GM21360 (cell line): Measurements from ENCODE around the gene ACAP2.
"Not testable (repeated sequence)": the region's sequence is repeated elsewhere in the genome, so short reads cannot be mapped to it uniquely, and the experiment has no call there.

Source experiments
- ATAC-seq: cut with Tn5 transposase; IDR thresholded peaks from one replicate; pipeline ENCODE4 v1.9.1; 2021; ENCODE audit warnings: mild to moderate bottlenecking, moderate library complexity; ENCODE audit not compliant: unreplicated experiment

ACAP2 gene

DNA sequence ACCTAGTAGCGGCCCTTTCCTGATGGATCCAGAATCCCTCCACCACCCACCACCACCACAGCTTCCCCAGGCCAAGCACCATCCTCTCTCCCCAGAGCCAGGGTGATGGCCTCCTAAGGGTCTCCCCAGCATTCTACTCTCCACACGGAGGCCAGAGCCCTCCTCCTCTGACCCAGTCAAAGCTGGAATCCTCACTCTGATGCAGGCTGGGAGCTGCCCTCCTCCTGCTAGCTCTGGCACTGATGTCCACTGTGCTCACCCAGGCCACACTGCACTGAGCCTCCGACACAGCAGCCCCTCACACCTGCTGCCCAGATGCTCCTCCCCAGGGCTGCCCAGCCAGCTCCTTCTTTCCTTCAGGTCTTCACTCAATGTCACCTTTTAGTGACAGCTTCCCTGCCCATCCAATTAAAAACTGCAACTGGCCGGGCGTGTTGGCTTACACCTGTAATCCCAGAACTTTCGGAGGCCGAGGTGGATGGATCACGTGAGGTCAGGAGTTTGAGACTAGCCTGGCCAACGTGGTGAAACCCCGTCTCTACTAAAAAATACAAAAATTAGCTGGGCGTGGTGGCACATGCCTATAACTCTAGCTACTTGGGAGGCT is 192.9 kb downstream of the ACAP2 start:
- ATAC-seq = no peak

GRCh38 chr3:195249057-195249770 is 193.6 kb downstream of the ACAP2 start:
- no peak for ATAC-seq

GRCh38 chr3:195248281-195248680 is 194.5 kb downstream of the ACAP2 start:
- ATAC-seq = no peak

GRCh38 chr3:195247863-195248189 is 195.0 kb downstream of the ACAP2 start:
- no peak for ATAC-seq

GRCh38 chr3:195247086-195247862 is 195.5 kb downstream of the ACAP2 start:
- no peak for ATAC-seq

- no peak for ATAC-seq
Observed at GRCh38 chr3:195246581-195246995, 196.2 kb downstream of the ACAP2 start.

DNA sequence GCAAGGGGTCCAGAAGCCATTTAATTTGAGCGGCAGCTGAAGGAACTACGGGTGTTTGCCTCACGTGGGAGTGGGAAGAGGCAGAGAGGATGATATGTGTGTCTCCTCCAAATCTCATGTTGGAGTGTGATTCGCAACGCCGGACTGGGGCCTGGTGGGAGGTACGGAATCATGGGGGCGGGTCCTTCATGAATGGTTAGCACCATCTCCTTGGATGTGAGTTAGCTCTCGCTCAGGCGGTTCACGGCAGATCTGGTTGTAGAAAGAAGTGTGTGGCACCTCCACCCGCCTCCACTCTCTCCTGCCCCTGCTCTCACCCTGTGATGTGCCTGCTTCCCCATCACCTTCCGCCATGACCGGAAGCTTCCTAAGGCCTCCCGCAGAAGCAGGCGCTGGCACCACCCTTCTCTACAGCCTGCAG is 197.3 kb downstream of the ACAP2 start:
- ATAC-seq = no peak

DNA sequence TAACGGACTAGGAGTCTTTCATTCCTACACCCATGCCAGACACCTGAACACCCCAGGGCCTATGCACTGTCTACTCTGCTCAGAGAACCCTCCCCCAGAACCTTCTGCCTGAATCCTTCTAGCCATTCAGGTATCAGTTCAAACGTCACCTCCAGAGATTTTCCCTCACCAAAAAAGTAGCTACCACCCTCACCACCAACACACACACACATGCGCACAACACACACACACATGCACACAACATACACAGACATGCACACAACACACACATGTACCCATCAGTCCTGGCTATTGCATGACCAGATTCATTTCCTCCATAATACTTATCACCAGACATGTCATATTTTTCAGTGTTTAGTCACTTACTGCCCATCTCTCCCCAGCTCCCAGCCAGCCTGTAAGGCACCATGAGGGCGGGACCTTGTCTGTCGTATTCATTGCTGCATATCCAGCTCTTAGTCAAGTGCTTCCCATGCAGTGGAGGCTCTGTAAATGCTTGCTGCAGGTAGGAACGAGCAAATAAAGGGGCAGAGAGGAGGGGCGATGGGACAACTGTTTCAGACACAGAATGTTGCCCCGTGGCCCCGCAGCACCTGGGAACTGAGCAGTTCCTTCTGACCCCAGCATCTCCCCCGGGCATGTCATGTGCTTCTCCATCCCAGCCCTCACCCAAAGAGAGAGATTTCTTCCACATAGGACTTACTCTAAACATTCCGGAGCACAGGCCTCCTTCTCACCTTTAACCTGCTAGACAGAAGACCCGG is 201.0 kb downstream of the ACAP2 start:
- ATAC-seq = no peak

GRCh38 chr3:195240939-195241338 is 201.9 kb downstream of the ACAP2 start:
- no peak for ATAC-seq

DNA sequence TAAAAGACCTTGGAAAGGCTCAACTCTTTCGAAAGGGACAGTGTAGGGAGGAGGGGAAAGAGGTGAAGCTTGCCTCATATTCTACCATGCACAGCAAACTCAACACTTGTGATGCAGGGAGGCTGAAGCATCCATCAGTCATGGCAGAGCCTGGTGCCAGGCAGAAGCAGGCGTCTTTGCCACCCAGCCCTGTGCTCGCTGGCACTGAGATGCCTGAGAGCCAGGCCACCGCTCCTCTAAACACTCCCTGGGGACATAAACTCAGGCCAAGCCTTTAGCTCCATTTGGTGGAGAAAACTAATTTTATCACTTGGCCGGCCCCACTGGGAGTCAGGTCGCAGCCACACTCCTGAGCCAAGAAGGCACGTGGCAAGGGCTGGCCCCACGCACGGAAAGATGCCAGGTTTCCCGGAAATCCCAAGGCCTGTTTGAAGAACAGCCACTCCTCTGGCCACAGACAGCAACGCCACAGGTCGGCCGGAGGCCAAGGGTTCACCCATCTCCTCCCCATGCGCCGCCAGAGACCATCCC is 202.6 kb downstream of the ACAP2 start:
- no peak for ATAC-seq

- ATAC-seq = no peak
Observed at GRCh38 chr3:195239121-195239520, 203.7 kb downstream of the ACAP2 start.

GRCh38 chr3:195238586-195239118 is 204.2 kb downstream of the ACAP2 start:
- ATAC-seq = no peak

DNA sequence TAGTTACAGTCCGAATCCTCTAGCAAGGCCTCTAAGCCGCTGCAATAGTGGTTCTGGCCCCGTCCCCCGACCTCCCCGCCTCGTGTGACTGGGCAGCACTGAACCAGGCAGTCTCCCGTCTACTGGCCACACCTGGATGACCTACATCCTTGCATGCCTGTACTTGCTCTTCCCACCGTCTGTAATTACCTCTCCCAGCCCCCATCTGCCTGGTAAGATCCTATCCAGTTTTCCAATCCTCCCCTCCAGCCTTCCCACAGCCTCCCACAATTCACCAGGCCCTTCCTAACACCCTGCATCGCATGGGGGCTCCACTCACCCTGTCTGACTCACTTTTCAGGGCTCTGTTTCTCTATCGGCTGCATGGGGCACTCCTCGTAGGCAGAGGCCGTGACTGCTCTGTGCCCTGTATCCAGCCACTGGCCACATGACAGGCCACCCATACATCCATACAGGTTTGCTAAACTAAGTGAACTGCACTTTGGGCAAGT is 204.7 kb downstream of the ACAP2 start:
- ATAC-seq = no peak

GRCh38 chr3:195236801-195237570 is 205.8 kb downstream of the ACAP2 start:
- no peak for ATAC-seq

DNA sequence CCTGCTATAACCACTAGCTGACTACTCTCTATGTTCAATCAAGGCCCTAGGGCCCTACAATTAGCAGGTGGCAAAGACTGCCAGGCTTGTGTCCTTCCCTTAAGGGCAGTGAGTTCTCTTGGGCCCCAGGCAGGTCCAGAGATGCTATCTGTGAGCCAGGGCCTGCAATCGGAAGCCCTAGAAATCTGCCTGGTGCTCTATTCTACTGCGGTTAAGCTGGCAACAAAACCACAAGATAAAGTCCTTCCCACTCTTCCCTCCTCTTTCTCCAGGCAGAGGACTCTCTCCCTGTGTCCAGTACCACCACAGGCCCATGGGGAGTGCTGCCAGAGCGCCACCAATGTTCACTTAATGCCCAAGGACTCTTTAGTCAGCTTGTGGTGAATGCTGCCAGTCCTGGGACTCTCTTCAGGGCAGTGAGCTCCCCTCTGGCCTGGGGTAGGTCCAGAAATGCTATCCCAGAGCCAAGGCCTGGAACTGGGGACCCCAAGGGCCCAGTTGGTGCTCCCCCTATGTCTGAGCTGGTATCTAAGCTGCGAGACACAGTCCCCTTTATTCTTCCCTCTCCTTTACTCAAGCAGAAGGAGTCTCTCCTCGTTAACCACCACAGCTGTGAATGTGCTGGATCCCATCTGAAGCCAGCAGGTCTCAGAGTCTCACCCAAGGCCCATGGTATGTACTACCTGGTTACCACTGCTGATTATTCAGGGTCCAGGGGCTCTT is 206.6 kb downstream of the ACAP2 start:
- ATAC-seq = no peak

DNA sequence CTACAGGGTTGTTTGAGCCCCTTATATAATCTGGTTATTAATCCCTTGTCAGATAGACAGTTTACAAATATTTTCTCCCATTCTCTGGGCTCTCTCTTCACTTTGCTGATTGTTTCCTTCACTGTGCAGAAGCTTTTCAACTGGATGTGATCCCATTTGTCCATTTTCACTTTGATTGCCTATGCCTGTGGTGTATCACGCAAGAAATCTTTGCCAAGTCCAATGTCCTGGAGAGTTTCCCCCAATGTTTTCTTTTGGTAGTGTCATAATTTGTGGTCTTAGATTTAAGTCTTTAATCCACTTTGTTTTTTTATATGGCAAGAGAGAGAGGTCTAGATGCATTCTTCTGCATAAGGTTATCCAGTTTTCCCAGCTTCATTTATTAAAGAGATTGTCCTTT is 212.6 kb downstream of the ACAP2 start:
- no peak for ATAC-seq

GRCh38 chr3:195228886-195229285 is 213.9 kb downstream of the ACAP2 start:
- not testable (repeated sequence) for ATAC-seq

DNA sequence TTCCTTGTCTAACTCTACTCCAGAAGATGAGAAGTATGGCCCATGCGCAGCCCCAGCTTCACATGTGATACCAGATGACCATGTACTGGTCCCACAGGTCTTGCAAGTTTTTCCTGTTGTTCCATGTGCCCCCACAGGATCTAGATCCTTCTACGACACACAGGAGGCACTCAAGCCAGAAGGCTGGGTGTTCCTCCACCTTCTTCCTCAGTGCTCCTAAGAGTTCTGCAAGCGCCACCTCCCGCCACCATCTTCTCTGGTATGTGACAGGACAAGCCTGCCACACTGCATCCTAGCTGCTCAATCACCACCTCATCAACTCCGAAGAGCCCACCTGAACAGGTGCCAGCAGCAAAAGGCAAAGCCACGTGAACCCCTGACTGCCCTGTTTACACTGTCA is 214.9 kb downstream of the ACAP2 start:
- ATAC-seq = no peak

GRCh38 chr3:195226900-195227447 is 215.8 kb downstream of the ACAP2 start:
- ATAC-seq = no peak
